H1 (cell line): Measurements from ENCODE around the gene AHI1. TPM values are rescaled to one million over a fixed set of nuclear protein-coding genes. Genes with fewer than 3 reads are reported as not detected.

ENCODE experiments used
- CTCF ChIA-PET: fragments of 300-600 bp; sonication (Branson Sonifier 250); formaldehyde crosslinking; loops from one replicate; lab custom pipeline; 2021; ENCODE audit not compliant: partially characterized antibody; lab: Charles Lee
- POLR2A ChIA-PET: fragments of 300-600 bp; sonication (Branson Sonifier 250); formaldehyde crosslinking; loops from one replicate; lab custom pipeline; 2021; ENCODE audit warnings: inconsistent platforms; ENCODE audit not compliant: partially characterized antibody; lab: Charles Lee
- DNase-seq, 2 experiments: peaks; one replicate each; pipeline versions ENCODE4 v3.0.0 to v3.0.0-alpha.2; 2010 to 2022; ENCODE audit warnings: low spot score in 2 of 2, low read depth in 1 of 2, mixed read lengths in 1 of 2
- FAIRE-seq: peaks from 2 replicates; lab custom pipeline; 2011; peaks lifted over from hg19 to GRCh38; lab: Jason Lieb, UNC
- H2AFZ ChIP-seq: 2 replicates; pipeline ENCODE4 v1.8.1; 2012; ENCODE audit warnings: low read length, inconsistent platforms
- H2AK5ac ChIP-seq: 2 replicates; pipeline ENCODE4 v1.6.1; 2013; ENCODE audit warnings: low read depth, low read length
- H2BK120ac ChIP-seq: replicated peaks from 2 replicates; pipeline ENCODE3; 2013; ENCODE audit warnings: low read depth, low read length, inconsistent platforms
- H2BK12ac ChIP-seq: 2 replicates; pipeline ENCODE4 v1.6.1; 2013; ENCODE audit warnings: low read depth, low read length
- H2BK15ac ChIP-seq: 2 replicates; pipeline ENCODE4 v1.6.1; 2013; ENCODE audit warnings: low read length
- H2BK20ac ChIP-seq: 2 replicates; pipeline ENCODE4 v1.6.1; 2013; ENCODE audit warnings: low read length
- H2BK5ac ChIP-seq: 2 replicates; pipeline ENCODE4 v1.6.1; 2013; ENCODE audit warnings: low read depth, low read length
- H3K14ac ChIP-seq: 2 replicates; pipeline ENCODE4 v1.6.1; 2013; ENCODE audit warnings: inconsistent platforms; ENCODE audit not compliant: insufficient read length
- H3K18ac ChIP-seq: 2 replicates; pipeline ENCODE4 v1.6.1; 2013; ENCODE audit warnings: low read length; ENCODE audit errors: extremely low read depth
- H3K23ac ChIP-seq: 2 replicates; pipeline ENCODE4 v1.6.1; 2013; ENCODE audit warnings: inconsistent platforms; ENCODE audit not compliant: insufficient read length
- H3K23me2 ChIP-seq: 2 replicates; pipeline ENCODE4 v1.6.1; 2013; ENCODE audit warnings: low read depth, low read length
- H3K27ac ChIP-seq: 2 replicates; pipeline ENCODE4 v1.6.1; 2011; ENCODE audit warnings: low read depth, low read length, inconsistent platforms
- H3K27me3 ChIP-seq, 4 experiments: replicated peaks in 1 of 4; 1 replicate in 1 of 4; 2 replicates in 3 of 4; pipeline versions ENCODE4 v1.6.1 to v1.8.1; 2011 to 2013; ENCODE audit warnings: low read length in 3 of 4, mild to moderate bottlenecking in 3 of 4, inconsistent platforms in 2 of 4, mixed read lengths in 2 of 4, moderate library complexity in 1 of 4; ENCODE audit not compliant: control insufficient read depth in 3 of 4, insufficient read depth in 3 of 4; ENCODE audit errors: extremely low read depth in 1 of 4
- H3K36me3 ChIP-seq, 4 experiments: 2 replicates each; pipeline versions ENCODE4 v1.6.1 to v1.8.1; 2011 to 2013; ENCODE audit warnings: mild to moderate bottlenecking in 4 of 4, low read length in 3 of 4, moderate library complexity in 2 of 4, control low read depth in 1 of 4, inconsistent platforms in 1 of 4; ENCODE audit not compliant: insufficient read depth in 4 of 4, control insufficient read depth in 2 of 4
- H3K4ac ChIP-seq: replicated peaks from 2 replicates; pipeline ENCODE3; 2013; ENCODE audit warnings: low read length, low read depth, mixed read lengths, inconsistent platforms; ENCODE audit not compliant: insufficient read length
- H3K4me1 ChIP-seq, 4 experiments: replicated peaks in 1 of 4; 1 replicate in 1 of 4; 2 replicates in 3 of 4; pipeline versions ENCODE4 v1.6.1 to v1.8.1; 2011 to 2013; ENCODE audit warnings: low read length in 3 of 4, inconsistent platforms in 2 of 4, mixed read lengths in 1 of 4; ENCODE audit not compliant: insufficient read depth in 4 of 4, control insufficient read depth in 3 of 4
- H3K4me2 ChIP-seq, 2 experiments: 2 replicates each; pipeline versions ENCODE4 v1.6.1 to v1.8.1; 2011 to 2013; ENCODE audit warnings: low read depth in 2 of 2, low read length in 2 of 2, control low read depth in 1 of 2, inconsistent platforms in 1 of 2, mild to moderate bottlenecking in 1 of 2; ENCODE audit not compliant: insufficient read depth in 1 of 2
- H3K4me3 ChIP-seq, 4 experiments: fragments of 200-600, 300-600 bp in 1 of 4; sonication (generic), shearing (Covaris generic), sonication (Bioruptor Twin) in 1 of 4; 2 replicates each; pipeline versions ENCODE4 v1.5.1 to v1.8.1; 2011 to 2016; ENCODE audit warnings: low read length in 4 of 4, low read depth in 3 of 4, control low read depth in 2 of 4, inconsistent platforms in 2 of 4, mild to moderate bottlenecking in 2 of 4, mixed read lengths in 1 of 4, moderate library complexity in 1 of 4; ENCODE audit not compliant: insufficient read depth in 2 of 4; ENCODE audit errors: extremely low read depth in 1 of 4
- H3K56ac ChIP-seq: replicated peaks from 2 replicates; pipeline ENCODE3; 2013; ENCODE audit warnings: low read depth, mild to moderate bottlenecking, mixed read lengths, low read length, inconsistent platforms; ENCODE audit not compliant: insufficient read length
- H3K79me1 ChIP-seq: 2 replicates; pipeline ENCODE4 v1.6.1; 2013; ENCODE audit warnings: low read depth, low read length, control low read depth
- H3K79me2 ChIP-seq, 2 experiments: 2 replicates each; pipeline versions ENCODE4 v1.6.1 to v1.8.1; 2012 to 2013; ENCODE audit warnings: low read length in 2 of 2, mild to moderate bottlenecking in 2 of 2, inconsistent platforms in 1 of 2; ENCODE audit not compliant: insufficient read depth in 2 of 2, control insufficient read depth in 1 of 2
- H3K9ac ChIP-seq, 4 experiments: replicated peaks in 1 of 4; 1 replicate in 1 of 4; 2 replicates in 3 of 4; pipeline versions ENCODE4 v1.6.1 to v1.8.1; 2011 to 2013; ENCODE audit warnings: low read depth in 3 of 4, low read length in 3 of 4, control low read depth in 2 of 4, mild to moderate bottlenecking in 2 of 4, moderate library complexity in 2 of 4, inconsistent platforms in 1 of 4; ENCODE audit errors: extremely low read depth in 1 of 4
- H3K9me3 ChIP-seq, 2 experiments: 2 replicates each; pipeline versions ENCODE4 v1.6.1 to v1.8.1; 2012 to 2013; ENCODE audit warnings: mild to moderate bottlenecking in 2 of 2, moderate library complexity in 2 of 2, control low read depth in 1 of 2, inconsistent platforms in 1 of 2, low read depth in 1 of 2, low read length in 1 of 2, mixed read lengths in 1 of 2; ENCODE audit not compliant: insufficient read depth in 2 of 2
- H4K20me1 ChIP-seq, 2 experiments: replicated peaks in 1 of 2; 2 replicates each; pipeline versions ENCODE3 to v1.8.1; 2011 to 2013; ENCODE audit warnings: inconsistent platforms in 2 of 2, low read length in 2 of 2, mild to moderate bottlenecking in 1 of 2; ENCODE audit not compliant: insufficient read depth in 2 of 2, control insufficient read depth in 1 of 2
- H4K5ac ChIP-seq: 2 replicates; pipeline ENCODE4 v1.6.1; 2013; ENCODE audit warnings: low read length, low read depth, mixed read lengths, inconsistent platforms; ENCODE audit not compliant: insufficient read length
- H4K8ac ChIP-seq: 2 replicates; pipeline ENCODE4 v1.8.0; 2013; ENCODE audit warnings: mild to moderate bottlenecking, moderate library complexity, low read length, inconsistent platforms; ENCODE audit not compliant: insufficient read depth; ENCODE audit errors: extremely low read depth
- H4K91ac ChIP-seq: replicated peaks from 2 replicates; pipeline ENCODE3; 2013; ENCODE audit warnings: low read length, mixed read lengths, inconsistent platforms; ENCODE audit not compliant: insufficient read length
- BRCA1 ChIP-seq: IDR thresholded peaks from 2 replicates; pipeline ENCODE4 v1.6.1; 2012; ENCODE audit warnings: low read depth, low read length, improper control_type of control experiment
- CHD2 ChIP-seq: IDR thresholded peaks from 2 replicates; pipeline ENCODE4 v1.6.1; 2012; ENCODE audit warnings: low read length, improper control_type of control experiment
- CTBP2 ChIP-seq: IDR thresholded peaks from 2 replicates; pipeline ENCODE4 v1.7.0; 2011; ENCODE audit warnings: borderline replicate concordance, mild to moderate bottlenecking, moderate library complexity, mixed read lengths, low read length; ENCODE audit not compliant: insufficient read depth, insufficient read length
- EZH2 ChIP-seq: fragments of 200-600 bp; sonication (generic); IDR thresholded peaks from 2 replicates; pipeline ENCODE4 v1.7.1; 2012; ENCODE audit warnings: low read depth, mild to moderate bottlenecking, moderate library complexity, low read length, inconsistent platforms; ENCODE audit not compliant: severe bottlenecking
- JUN ChIP-seq: IDR thresholded peaks from 2 replicates; pipeline ENCODE4 v1.6.1; 2011; ENCODE audit warnings: low read depth, mild to moderate bottlenecking, improper control_type of control experiment, low read length
- NRF1 ChIP-seq: IDR thresholded peaks from 2 replicates; pipeline ENCODE4 v1.6.1; 2011; ENCODE audit warnings: mild to moderate bottlenecking, low read depth, low read length, improper control_type of control experiment
- SIN3A ChIP-seq, 2 experiments: IDR thresholded peaks in 1 of 2; conservative IDR thresholded peaks in 1 of 2; 2 replicates each; pipeline ENCODE4 v1.6.1; 2011 to 2012; ENCODE audit warnings: low read length in 2 of 2, improper control_type of control experiment in 1 of 2, low read depth in 1 of 2, mild to moderate bottlenecking in 1 of 2
- SIRT6 ChIP-seq: IDR thresholded peaks from one replicate; pipeline ENCODE4 v1.7.1; 2012; ENCODE audit warnings: low read length, inconsistent platforms
- SRF ChIP-seq: IDR thresholded peaks from 2 replicates; pipeline ENCODE4 v1.6.1; 2011; ENCODE audit warnings: mild to moderate bottlenecking, low read depth, low read length, moderate library complexity
- TCF12 ChIP-seq: IDR thresholded peaks from 2 replicates; pipeline ENCODE4 v1.6.1; 2011; ENCODE audit warnings: low read depth, mild to moderate bottlenecking, low read length
- TEAD4 ChIP-seq: IDR thresholded peaks from 2 replicates; pipeline ENCODE4 v1.6.1; 2012; ENCODE audit warnings: low read depth, low read length, inconsistent platforms, mixed read lengths
- WGBS, 2 experiments: shearing (Covaris generic) in 1 of 2; methylation state at CpG; one replicate each; pipeline versions ENCODE4 v1.1.6 to v1.1.7; 2013 to 2015; ENCODE audit warnings: low lambda C conversion rate in 2 of 2, mixed read lengths in 2 of 2, inconsistent platforms in 1 of 2, low coverage in 1 of 2, missing lambda C conversion rate in 1 of 2; ENCODE audit not compliant: insufficient replicate concordance in 2 of 2, insufficient coverage in 1 of 2, insufficient read length in 1 of 2; ENCODE audit errors: extremely low coverage in 1 of 2, missing lambda C conversion rate in 1 of 2; 5-methylcytosine and 5-hydroxymethylcytosine counted together
- polyA plus RNA-seq, 7 experiments: library from polyadenylated mRNA; depleted of rRNA in 3 of 7; stranded (reverse) in 5 of 7; unstranded in 2 of 7; fragments of >200 nt in 5 of 7; fragments of 200-250 nt in 2 of 7; gene quantifications; 1 replicate in 5 of 7; 2 replicates in 1 of 7; 4 replicates in 1 of 7; pipeline versions ENCODE4 v1.2.1 to v1.2.3, GENCODE V29; 2011 to 2013; ENCODE audit warnings: missing spikeins in 2 of 7, mixed read lengths in 2 of 7
- total RNA-seq: library from RNA; stranded (reverse); fragmentation: NEBNext Ultra II Directional; extraction: Animal tissue kit (Norgen Biotek cat#: 25700); gene quantifications from 2 replicates; pipeline ENCODE4 v1.2.1, GENCODE V29; 2021
- TF ChIP-seq, protein P1 (sequence below): IDR thresholded peaks from 2 replicates; pipeline ENCODE4 v1.6.1; 2011; ENCODE audit warnings: low read depth, mild to moderate bottlenecking, low read length; ENCODE audit not compliant: insufficient read depth

Gene AHI1
- total and polyA plus RNA-seq, 2 of the 8 experiments (the other 6 are each of a cell fraction or from before 2014, with no cell fraction given): 4.2 to 19.6 TPM

DNA sequence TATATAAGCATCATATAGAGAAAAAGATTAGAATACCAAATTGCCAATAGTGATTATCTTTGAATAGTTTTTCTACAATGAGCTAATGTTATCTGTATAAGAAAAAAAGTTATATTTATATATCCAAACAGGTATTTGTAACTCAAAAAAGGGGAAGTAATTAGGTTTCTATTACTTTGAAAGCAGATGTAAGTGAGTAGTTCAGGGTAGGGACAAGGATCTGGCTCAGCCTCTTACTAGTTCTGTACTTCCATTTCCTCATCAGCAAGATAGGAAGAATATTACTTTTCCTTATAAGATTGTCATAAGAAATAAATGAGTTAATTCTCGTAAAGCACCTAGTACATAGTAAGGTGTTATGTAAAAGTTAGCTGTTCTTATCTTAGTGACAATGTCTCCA, 32.2 kb downstream of the AHI1 start:
- Histone ChIP-seq H2AFZ (no peak overlapping the region), H3K23ac (no peak overlapping the region), H3K56ac (no peak overlapping the region), H4K20me1 (peaks cover 0 to 3% of the 10 kb centered on the region in 2 experiments), H2BK5ac (no peak overlapping the region), H3K36me3 (peaks cover 0 to 10% (median 3%) of the 10 kb centered on the region in 4 experiments; a peak in 2 of 8 replicates), H2BK12ac (no peak overlapping the region), H3K27me3 (no peaks in the 10 kb centered on the region), H3K4ac (no peak overlapping the region), H3K23me2 (no peaks in the 10 kb centered on the region), H3K79me2 (no peaks in the 10 kb centered on the region), H4K91ac (no peak overlapping the region), H3K4me2 (no peak overlapping the region), H3K14ac (no peak overlapping the region), H4K8ac (no peak overlapping the region), H2BK15ac (no peak overlapping the region), H4K5ac (no peak overlapping the region), H3K79me1 (no peaks in the 10 kb centered on the region), H3K9me3 (no peaks in the 10 kb centered on the region), H3K4me1 (no peaks in the 10 kb centered on the region), H2BK20ac (no peak overlapping the region), H3K18ac (no peak overlapping the region), H3K9ac (no peak overlapping the region), H2AK5ac (no peak overlapping the region), H3K4me3 (no peak overlapping the region), H2BK120ac (no peak overlapping the region), H3K27ac (no peak overlapping the region)
- CTCF ChIA-PET: interaction anchor here (1.5 kb wide), 1 partner anchor 41 kb away, joined by 4 read pairs; no protein-coding TSS in a partner anchor
- FAIRE-seq (no peak), DNase-seq (no peak)
- 89% methylated on average over 1 of the region's 1 CpG; no CpG with 5 or more reads in 1 of the 2 experiments for WGBS, 2 experiments
- POLR2A ChIA-PET: no interaction called here
- TF ChIP-seq NRF1 (no peak), SIRT6 (no peak), TEAD4 (no peak), BRCA1 (no peak), SIN3A (conservative IDR thresholded peaks at IDR 0.05 in 1 of 2, IDR thresholded peaks at IDR 0.05 in 1 of 2; ENCODE audit: low read depth in 1 of 2, low read length in 2 of 2) (no peak), CTBP2 (no peak), CHD2 (no peak), EZH2 (no peak), TCF12 (no peak), SRF (no peak), JUN (no peak)
- TF ChIP-seq, protein P1, sequence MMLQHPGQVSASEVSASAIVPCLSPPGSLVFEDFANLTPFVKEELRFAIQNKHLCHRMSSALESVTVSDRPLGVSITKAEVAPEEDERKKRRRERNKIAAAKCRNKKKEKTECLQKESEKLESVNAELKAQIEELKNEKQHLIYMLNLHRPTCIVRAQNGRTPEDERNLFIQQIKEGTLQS: no peak
